T follicular helper cell (primary cell): Measurements from ENCODE around the gene RNF141.

ENCODE experiments used
- DNase-seq: peaks from one replicate; pipeline ENCODE4 v3.0.0-alpha.2; 2020; ENCODE audit warnings: low read depth

RNF141 gene

DNA sequence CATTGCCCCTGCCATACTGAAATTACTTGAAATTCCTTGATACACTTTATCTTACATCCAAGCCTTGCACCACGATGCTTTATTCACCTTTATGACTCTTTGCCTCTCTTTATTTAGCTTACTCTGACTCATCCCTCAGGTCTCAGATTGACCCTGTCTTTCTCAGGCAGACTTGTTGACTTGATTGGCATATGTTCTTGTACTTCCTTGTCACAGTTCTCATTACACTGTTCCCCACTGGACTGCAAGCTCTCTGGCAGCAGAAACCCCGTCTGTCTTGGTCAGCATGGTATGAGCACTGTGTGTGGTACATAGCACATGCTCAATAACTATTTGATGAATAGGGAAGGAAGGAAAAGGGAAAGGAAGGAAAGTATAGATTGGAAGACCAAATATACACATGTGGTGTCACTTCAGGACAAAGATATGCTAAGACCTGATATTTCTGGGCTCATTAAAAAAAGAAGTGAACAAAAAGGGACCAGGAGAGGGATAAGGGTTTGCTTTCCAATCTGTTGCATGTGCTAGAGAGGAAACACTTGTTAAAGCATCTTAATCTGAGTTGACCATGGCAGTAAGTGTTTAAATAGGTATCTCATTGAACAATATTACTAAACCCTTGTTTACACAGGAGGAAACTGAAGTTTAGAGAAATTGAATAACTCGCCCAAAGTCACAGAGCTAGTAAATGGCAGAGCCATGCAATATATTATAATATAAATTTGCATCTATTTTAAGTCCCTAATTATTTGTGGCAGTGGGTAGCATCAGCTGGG is 20.2 kb upstream of the RNF141 start:
- no peak for DNase-seq

DNA sequence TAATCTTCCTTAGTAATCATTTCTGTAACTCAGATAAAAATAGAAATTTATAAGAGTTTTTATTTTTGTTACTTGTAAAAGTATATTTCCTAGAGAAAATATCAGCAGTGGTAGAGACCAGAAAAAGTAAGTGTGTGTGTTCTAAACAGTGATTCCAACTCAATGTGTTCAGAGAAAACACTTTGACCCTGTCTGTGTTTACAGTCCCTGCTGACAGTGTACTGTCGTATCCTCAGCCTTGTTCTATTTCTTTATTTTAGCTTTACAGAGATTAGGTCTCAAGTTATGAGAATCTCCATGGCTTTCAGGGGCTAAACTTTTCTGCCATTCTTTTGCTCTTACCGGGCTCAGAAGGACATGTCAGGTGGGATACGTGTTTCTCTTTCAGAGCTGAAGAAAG is 17.3 kb upstream of the RNF141 start:
- no peak for DNase-seq

DNA sequence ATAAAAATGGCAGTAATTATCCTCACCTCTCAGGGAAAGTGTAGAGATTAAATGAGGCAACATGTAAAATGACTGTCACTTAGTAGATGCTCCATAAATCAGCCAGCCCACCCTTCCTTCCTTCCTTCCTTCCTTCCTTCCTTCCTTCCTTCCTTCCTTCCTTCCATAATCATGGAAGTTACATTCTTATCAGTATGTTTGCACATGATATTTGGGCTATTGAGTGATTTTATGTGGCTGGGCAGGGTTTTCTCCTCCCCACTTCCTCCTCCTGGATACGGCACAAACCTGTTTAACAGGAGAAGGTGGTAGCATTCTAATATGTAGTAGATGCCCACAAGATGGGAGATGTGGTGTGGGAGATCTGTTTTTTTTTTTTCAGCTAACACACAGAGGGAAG is 15.6 kb upstream of the RNF141 start:
- DNase-seq: no peak

DNA sequence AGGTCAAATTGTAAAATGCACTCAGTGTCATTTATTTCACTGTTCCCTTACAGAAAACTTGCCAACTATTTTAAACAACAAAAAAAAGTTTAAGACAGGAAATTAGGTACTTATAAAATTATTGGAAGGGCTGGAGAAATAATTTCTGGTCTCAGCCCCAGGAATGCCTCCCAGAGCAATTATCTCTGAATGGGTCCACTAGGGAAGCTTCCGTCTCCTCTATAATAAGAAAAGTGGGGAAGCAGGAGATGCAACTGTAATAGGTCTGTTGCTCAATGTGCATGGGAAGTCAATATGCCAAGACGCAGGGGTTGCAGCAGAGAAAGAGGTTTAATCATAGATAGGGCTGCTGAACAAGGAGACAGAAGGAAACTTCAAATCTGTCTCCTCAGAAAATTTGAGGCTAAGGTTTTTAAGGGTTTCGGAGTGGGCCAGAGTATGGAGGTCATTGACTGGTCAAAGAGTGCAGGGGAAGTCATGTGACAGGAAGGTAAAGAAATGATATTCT is 10.9 kb upstream of the RNF141 start:
- no peak for DNase-seq

DNA sequence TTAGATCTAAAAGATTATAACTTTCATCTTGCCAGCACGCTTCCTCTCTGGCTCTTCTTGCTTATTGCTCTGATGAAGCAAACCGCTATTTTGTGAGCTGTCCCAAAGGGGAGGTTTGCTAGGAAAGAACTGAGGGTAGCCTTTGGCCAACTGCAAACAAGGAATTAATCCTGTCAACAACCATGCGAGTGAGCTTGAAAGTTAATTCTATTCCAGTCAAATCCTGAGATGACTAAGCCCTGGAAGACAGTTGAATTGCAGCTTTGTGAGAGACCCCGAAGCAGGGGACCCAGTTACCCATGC is 10.3 kb upstream of the RNF141 start:
- no peak for DNase-seq

GRCh38 chr11:10550503-10551289 is 9.7 kb upstream of the RNF141 start:
- no peak for DNase-seq

DNA sequence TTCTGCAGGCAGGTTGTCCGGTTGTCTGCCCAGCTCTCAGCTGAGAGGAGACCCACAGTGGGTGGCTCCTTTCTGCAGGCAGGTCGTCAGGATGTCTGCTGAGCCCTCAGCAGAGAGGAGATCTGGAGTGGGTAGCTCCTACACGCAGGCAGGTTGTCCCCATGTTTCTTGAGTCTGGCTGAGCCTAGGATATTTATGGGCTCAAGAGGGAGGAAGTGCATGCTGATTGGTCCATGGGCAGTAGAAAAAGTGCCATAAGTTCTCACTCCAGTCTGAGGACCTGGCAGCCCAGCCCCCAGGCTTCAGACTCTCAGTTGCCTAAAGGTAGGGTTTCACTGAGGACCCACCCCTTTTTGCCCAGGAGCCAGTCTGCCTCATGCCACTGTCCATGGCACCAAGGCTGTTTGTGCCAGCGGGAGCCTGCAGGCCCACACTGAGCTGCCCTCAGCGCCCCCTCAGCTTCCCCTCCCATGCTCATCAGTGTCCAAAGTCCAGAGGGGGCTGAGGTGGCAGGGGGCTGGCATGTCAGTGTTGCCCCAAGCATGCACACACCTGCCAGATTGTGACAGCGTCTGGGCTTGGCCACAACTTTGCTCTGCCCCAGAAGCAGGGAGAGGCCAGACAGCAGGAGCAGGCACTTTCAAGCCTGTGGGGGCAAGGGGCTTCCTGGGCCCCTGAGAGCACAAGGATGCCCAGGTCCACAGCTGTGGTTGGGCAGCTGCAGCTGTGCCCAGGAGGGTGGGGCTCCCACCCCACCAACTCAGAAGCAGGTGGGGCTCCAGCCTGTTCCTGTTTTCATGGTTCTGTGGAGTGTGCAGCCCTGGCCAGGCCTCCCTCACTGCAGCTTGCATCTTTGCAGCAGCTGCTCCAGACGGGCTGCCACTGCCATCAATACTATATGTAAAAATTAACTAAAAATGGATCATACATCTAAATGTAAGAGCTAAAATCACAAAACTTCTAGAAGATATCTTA is 3.8 kb upstream of the RNF141 start:
- no peak for DNase-seq

GRCh38 chr11:10543782-10544181 is 2.8 kb upstream of the RNF141 start:
- no peak for DNase-seq

DNA sequence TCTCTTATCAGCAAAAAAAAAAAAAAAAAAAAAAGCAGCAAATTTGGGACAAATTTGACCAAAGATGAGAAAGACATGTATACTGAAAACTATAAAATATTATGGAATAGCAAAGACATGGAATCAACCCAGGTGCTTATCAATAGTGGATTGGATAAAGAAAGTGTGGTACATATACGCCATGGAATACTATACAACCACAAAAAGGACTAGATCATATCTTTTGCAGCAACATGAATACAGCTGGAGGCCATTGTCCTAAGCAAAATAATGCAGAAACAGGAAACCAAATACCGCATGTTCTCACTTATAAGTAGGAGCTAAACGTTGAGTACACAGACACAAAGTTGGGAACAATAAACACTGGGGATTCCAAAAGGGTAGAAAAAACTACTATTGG is 1.8 kb upstream of the RNF141 start:
- no peak for DNase-seq

DNA sequence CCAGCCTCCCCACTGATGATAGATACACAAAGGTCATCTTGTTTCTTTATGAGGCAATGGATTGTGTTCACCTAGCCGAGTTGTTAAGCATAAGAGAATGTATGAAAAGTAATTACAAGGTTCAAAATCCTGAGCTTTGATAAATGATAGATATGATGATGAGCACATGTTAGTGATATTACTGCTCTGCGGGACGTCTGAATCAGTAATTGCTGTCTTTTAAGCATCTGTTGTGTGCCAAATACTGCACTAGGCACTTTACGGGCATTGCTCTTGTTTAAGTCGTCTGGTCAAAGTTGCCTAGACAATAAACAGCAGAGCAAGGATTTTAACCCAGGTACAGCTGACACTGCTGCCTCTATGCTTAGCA is 559 bp upstream of the RNF141 start:
- DNase-seq: no peak

DNA sequence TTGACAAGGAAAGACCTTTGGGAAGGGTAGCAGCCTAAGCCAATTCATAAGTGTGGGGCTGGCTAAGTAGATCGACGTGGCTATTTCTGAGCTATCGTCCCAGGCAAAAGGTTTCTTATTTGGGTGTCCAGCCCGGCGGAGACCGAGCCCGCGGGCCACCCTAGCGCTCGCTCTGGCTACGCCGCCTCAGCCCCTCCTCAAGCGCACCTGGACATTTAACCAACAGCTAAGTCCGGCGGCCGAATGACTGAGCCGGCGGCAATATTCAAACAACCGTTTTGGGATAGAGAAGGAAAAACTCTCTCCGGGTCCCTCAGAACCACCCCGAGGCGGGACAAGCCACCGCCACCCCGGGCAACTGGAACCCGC is 457 bp downstream of the RNF141 start:
- no peak for DNase-seq

DNA sequence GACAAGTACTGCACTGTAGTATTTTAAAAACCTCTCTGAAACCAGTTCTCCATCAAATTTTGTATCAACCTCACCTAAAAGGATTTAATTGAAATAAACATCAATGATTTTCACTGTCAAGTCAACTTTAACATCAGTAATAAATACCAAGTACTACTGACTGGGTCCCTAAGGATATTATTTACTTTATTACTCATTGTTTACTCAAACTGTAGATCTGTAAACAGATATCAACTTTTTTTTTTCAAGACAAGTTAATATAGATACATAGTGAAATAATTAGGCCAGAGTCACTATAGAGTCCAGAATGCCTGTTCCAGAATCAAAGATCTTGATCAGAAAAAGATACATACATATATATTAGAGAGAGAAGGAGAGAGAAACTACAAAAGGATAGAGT is 1.6 kb downstream of the RNF141 start:
- no peak for DNase-seq

DNA sequence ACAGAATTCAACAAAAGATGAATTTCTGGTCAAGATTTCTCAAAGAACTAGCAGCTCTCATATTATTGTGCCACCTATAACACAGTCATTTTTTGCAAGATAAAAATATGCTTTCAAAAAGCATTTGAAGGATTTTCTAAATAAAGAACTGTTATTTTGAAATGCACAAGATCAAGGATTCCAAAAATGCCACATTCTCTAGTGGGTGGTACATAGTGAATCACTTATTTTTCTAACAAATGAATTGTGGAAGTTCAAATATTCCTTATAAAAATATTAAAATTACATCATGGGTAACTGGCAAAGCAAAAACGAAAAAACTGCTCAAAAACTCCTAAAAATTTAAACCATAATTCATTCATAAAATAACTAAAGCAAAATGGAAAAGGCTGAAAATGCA is 2.1 kb downstream of the RNF141 start:
- DNase-seq: no peak

DNA sequence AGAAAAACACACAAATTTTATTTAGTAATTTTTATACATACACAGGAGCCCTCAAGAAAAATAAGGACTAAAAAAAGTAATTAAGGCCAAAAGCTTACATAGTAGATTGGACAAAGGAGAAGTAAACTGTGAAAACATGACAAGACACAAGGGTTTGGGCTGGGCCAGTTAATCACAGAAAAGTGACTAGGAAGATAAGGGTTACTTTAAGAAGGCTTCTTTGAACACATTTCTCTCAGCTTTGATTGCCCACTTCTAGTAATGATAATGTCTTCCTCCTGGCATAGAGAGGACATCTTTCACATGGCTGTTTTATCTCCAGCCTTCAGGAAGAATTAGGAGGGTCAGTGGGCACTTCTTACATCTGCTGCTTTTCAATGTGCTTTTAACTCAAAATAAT is 3.4 kb downstream of the RNF141 start:
- no peak for DNase-seq

- DNase-seq: no peak
Measured at GRCh38 chr11:10534316-10534715, 6.7 kb downstream of the RNF141 start.

- no peak for DNase-seq
Measured at GRCh38 chr11:10533323-10533722, 7.7 kb downstream of the RNF141 start.

- no peak for DNase-seq
Measured at GRCh38 chr11:10532526-10532925, 8.5 kb downstream of the RNF141 start.

DNA sequence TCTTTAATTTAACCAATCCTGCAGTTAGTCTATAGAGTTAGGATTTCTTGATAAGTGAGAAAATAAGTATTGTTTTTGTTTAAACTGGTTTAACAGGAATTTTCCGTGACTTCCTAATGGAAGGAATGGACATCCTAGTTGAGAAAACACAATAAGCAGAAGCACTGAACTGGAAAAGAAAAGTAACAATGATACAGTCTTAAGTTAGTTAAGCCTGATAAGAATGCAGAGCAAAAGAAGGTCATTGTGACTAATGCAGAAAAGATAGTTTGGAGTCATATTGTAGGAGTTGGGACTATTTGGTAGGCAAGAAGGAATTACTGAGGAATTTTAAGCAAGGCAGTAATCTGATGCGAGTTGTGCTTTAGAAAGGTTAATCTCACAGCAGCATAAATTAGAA is 11.7 kb downstream of the RNF141 start:
- no peak for DNase-seq

- no peak for DNase-seq
Measured at GRCh38 chr11:10528121-10528520, 12.9 kb downstream of the RNF141 start.

DNA sequence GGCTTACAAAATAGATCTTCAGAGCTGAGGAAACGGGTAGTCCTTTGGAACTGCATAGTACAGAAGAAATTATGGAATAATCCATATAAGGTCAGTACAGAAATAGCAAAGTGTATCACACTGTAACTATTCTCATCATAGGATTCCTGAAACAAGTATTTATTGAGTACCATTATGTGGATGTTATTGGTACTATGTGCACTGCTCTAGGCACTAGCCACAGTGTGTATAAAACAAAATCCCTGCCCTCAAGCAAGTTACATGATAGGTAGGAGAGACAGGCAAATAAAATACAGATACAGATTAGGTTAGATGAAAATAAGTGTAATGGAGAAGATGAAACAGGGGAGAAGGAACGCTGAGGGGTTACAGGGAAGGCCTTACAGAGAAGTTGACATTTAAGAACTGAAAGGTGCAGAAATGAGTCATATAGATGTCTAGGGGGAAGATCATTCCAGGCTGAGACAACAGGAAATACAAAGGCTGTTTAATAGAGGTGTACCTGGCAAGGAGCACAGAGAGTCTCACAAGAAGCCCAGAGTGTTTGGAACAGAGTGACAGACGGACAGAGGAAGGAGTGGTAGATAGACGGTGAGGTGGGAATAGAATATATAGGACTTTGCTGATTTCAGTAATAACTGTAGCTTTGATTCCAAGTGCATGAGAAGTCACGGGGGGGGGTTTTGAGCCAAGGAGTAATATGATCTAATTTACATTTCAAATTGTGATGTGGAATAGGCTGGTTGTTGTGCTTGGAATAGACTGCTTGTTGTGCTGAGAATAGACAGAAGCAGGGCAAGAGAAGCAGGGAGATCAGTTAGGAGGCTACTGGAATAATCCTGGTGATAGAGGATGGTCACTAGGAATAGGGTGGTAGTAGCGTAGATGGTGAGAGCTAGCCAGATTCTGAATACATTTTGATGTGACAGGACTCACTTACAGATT is 13.7 kb downstream of the RNF141 start:
- DNase-seq: no peak

DNA sequence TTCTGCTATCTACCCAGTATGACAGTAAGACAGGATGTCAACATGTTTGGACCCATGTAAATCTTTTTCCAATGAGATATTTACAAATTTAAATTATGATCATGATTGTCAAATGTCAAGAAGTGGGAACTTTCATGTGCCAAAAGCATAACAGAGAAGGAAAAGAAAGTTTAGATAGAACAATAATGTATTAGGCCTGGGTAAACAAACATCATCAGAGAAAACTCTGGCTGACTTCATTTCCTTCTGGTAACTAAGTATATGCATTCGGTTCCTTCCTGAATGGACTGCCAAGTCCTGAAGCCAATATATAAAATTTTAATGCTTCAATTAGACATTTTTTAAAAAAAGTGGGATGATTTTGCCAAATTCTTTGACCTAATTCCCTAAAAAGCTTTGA is 16.5 kb downstream of the RNF141 start:
- no peak for DNase-seq
